ENCODE data around the gene POC1B.

Gene POC1B

GRCh38 chr12:89524541-89525304 is 1.1 kb downstream of the POC1B start, which contains the start of gene GALNT4:
Gene GALNT4, minus strand, starts transcription at chr12:89524796. Its CDS starts 247 bp downstream, at chr12:89524549.
- Mint-ChIP-seq H3K4me1 (peaks cover 68% of the 10 kb centered on the region), H3K27ac (peak within 1 kb of the TSS; percentile 92), H3K36me3 (peaks cover 39% of the 10 kb centered on the region), H3K4me3 (peak within 1 kb of the TSS; percentile 95), H3K9me3 (no peaks in the 10 kb centered on the region), H3K27me3 (no peaks in the 10 kb centered on the region)
- DNase-seq = peak; percentile 86
- CTCF ChIA-PET = interaction anchor here (0.6 to 10.3 kb wide), 16 partner anchors 8 to 506 kb away, joined by 3 to 125 read pairs (median 3); partner anchors contain the start of gene ATP2B1

- Mint-ChIP-seq H3K36me3 (peaks cover 40% of the 10 kb centered on the region), H3K9me3 (no peaks in the 10 kb centered on the region)
These were observed 1.9 kb downstream of the POC1B start for GRCh38 chr12:89523843-89524540.

GRCh38 chr12:89523393-89523792 is 2.5 kb downstream of the POC1B start:
- Mint-ChIP-seq H3K36me3 (peaks cover 44% of the 10 kb centered on the region), H3K27me3 (no peaks in the 10 kb centered on the region), H3K4me1 (peaks cover 65% of the 10 kb centered on the region), H3K27ac (peak overlapping the region; percentile 49), H3K4me3 (peak overlapping the region; percentile 95), H3K9me3 (no peaks in the 10 kb centered on the region)
- CTCF ChIA-PET = interaction anchor here (1.9 to 10.3 kb wide), 3 partner anchors 54 to 505 kb away, joined by 7 to 125 read pairs (median 100); no protein-coding TSS in a partner anchor
- DNase-seq = no peak

More at GRCh38 chr12:89523843-89524540, 1.9 kb downstream of the POC1B start:
- peaks cover 62% of the 10 kb centered on the region for H3K4me1 Mint-ChIP-seq
- H3K27me3 Mint-ChIP-seq = no peaks in the 10 kb centered on the region
- H3K4me3 Mint-ChIP-seq = peak overlapping the region; percentile 95
- peak; percentile 23 for DNase-seq
- peak overlapping the region; percentile 92 for H3K27ac Mint-ChIP-seq
- CTCF ChIA-PET = interaction anchor here (0.6 to 10.3 kb wide), 14 partner anchors 12 to 942 kb away, joined by 3 to 125 read pairs (median 4); partner anchors contain the start of gene ATP2B1

GRCh38 chr12:89521364-89522223 is 4.3 kb downstream of the POC1B start:
- peak overlapping the region; percentile 55 for H3K4me3 Mint-ChIP-seq
- no peaks in the 10 kb centered on the region for H3K27me3 Mint-ChIP-seq
- H3K27ac Mint-ChIP-seq = peak overlapping the region; percentile 11
- peaks cover 50% of the 10 kb centered on the region for H3K4me1 Mint-ChIP-seq
- no peak for DNase-seq
- peaks cover 46% of the 10 kb centered on the region for H3K36me3 Mint-ChIP-seq
- CTCF ChIA-PET = interaction anchor here (1.2 to 10.3 kb wide), 3 partner anchors 9 to 503 kb away, joined by 5 to 125 read pairs (median 100); no protein-coding TSS in a partner anchor
- no peaks in the 10 kb centered on the region for H3K9me3 Mint-ChIP-seq

- CTCF ChIA-PET = interaction anchor here (0.7 to 2.3 kb wide), 4 partner anchors 7 to 57 kb away, joined by 3 to 9 read pairs (median 3); partner anchors contain the start of gene GALNT4
- Mint-ChIP-seq H3K27ac (no peak overlapping the region), H3K36me3 (peaks cover 28% of the 10 kb centered on the region), H3K27me3 (no peaks in the 10 kb centered on the region), H3K4me3 (no peak overlapping the region), H3K9me3 (no peaks in the 10 kb centered on the region), H3K4me1 (peaks cover 34% of the 10 kb centered on the region)
- no peak for DNase-seq
These were observed 8.1 kb downstream of the POC1B start for GRCh38 chr12:89517720-89518119.

- Mint-ChIP-seq H3K27me3 (no peaks in the 10 kb centered on the region), H3K27ac (no peak overlapping the region), H3K4me3 (no peak overlapping the region), H3K36me3 (peaks cover 19% of the 10 kb centered on the region), H3K9me3 (no peaks in the 10 kb centered on the region), H3K4me1 (peaks cover 23% of the 10 kb centered on the region)
- DNase-seq = no peak
- CTCF ChIA-PET = interaction anchor here (0.6 to 1.1 kb wide), 3 partner anchors 8 to 27 kb away, joined by 3 read pairs; partner anchors contain the start of gene GALNT4
These were observed 9.2 kb downstream of the POC1B start for GRCh38 chr12:89516633-89517032.

GRCh38 chr12:89514751-89515150 is 11.1 kb downstream of the POC1B start:
- Mint-ChIP-seq H3K4me3 (no peak overlapping the region), H3K4me1 (peaks cover 18% of the 10 kb centered on the region), H3K36me3 (peaks cover 14% of the 10 kb centered on the region), H3K9me3 (no peaks in the 10 kb centered on the region), H3K27me3 (no peaks in the 10 kb centered on the region), H3K27ac (no peak overlapping the region)
- CTCF ChIA-PET = interaction anchor here (1.2 kb wide), 1 partner anchor 11 kb away, joined by 3 read pairs; the partner anchor contains the start of genes GALNT4 and POC1B
- DNase-seq = no peak

- Mint-ChIP-seq H3K27me3 (no peaks in the 10 kb centered on the region), H3K36me3 (peaks cover 8% of the 10 kb centered on the region), H3K4me1 (peaks cover 12% of the 10 kb centered on the region), H3K27ac (no peak overlapping the region), H3K4me3 (no peak overlapping the region), H3K9me3 (no peaks in the 10 kb centered on the region)
- CTCF ChIA-PET = interaction anchor here (0.9 to 1.5 kb wide), 4 partner anchors 8 to 496 kb away, joined by 3 to 5 read pairs (median 4); partner anchors contain the start of gene POC1B
- DNase-seq = no peak
These were observed 12.3 kb downstream of the POC1B start for GRCh38 chr12:89513544-89513943.

- Mint-ChIP-seq H3K4me3 (no peak overlapping the region), H3K9me3 (no peaks in the 10 kb centered on the region), H3K36me3 (peaks cover 8% of the 10 kb centered on the region), H3K27me3 (no peaks in the 10 kb centered on the region), H3K4me1 (peaks cover 5% of the 10 kb centered on the region), H3K27ac (no peak overlapping the region)
- no peak for DNase-seq
- CTCF ChIA-PET = interaction anchor here (1.0 kb wide), 1 partner anchor 21 kb away, joined by 5 read pairs; no protein-coding TSS in a partner anchor
These were observed 18.6 kb downstream of the POC1B start for GRCh38 chr12:89507015-89507824.

- Mint-ChIP-seq H3K36me3 (peaks cover 12% of the 10 kb centered on the region), H3K9me3 (no peaks in the 10 kb centered on the region), H3K27me3 (no peaks in the 10 kb centered on the region), H3K27ac (no peak overlapping the region), H3K4me3 (no peak overlapping the region), H3K4me1 (peaks cover 5% of the 10 kb centered on the region)
- CTCF ChIA-PET = interaction anchor here (1.0 to 1.4 kb wide), 2 partner anchors 35 to 44 kb away, joined by 3 read pairs; no protein-coding TSS in a partner anchor
- DNase-seq = no peak
These were observed 19.8 kb downstream of the POC1B start for GRCh38 chr12:89506050-89506449.

- H3K4me3 Mint-ChIP-seq = no peak overlapping the region
- H3K36me3 Mint-ChIP-seq = peaks cover 15% of the 10 kb centered on the region
- no peak overlapping the region for H3K27ac Mint-ChIP-seq
- CTCF ChIA-PET = interaction anchor here (1.0 to 1.4 kb wide), 2 partner anchors 34 to 43 kb away, joined by 3 read pairs; no protein-coding TSS in a partner anchor
- no peaks in the 10 kb centered on the region for H3K4me1 Mint-ChIP-seq
- no peaks in the 10 kb centered on the region for H3K9me3 Mint-ChIP-seq
- H3K27me3 Mint-ChIP-seq = no peaks in the 10 kb centered on the region
- DNase-seq = no peak
These were observed 21.1 kb downstream of the POC1B start for GRCh38 chr12:89504560-89505346.

- H3K27ac Mint-ChIP-seq = no peak overlapping the region
- no peaks in the 10 kb centered on the region for H3K9me3 Mint-ChIP-seq
- H3K27me3 Mint-ChIP-seq = no peaks in the 10 kb centered on the region
- DNase-seq = no peak
- CTCF ChIA-PET = no interaction called here
- no peak overlapping the region for H3K4me3 Mint-ChIP-seq
- H3K4me1 Mint-ChIP-seq = no peaks in the 10 kb centered on the region
- H3K36me3 Mint-ChIP-seq = peaks cover 24% of the 10 kb centered on the region
These were observed 24.1 kb downstream of the POC1B start for GRCh38 chr12:89501793-89502192.
